ENCODE measurements around the gene NUTF2. TPM values are rescaled to one million over a fixed set of nuclear protein-coding genes. Genes with fewer than 3 reads are reported as not detected.
A peak's percentile ranks its signal among the peaks of the same experiment; 100 is the strongest.

Gene NUTF2
- 145 TPM for total RNA-seq (2021; ENCODE audit: unreplicated experiment)
- 163 and 200 TPM in 2 replicates for polyA plus RNA-seq (2012)
- Bru-seq, nascent RNA = percentile 78 among the genes with signal in this experiment
- percentile 84 among the genes with signal in this experiment for BruChase-seq, experiment 1, labeled RNA remaining after a 6-hour chase
- percentile 76 among the genes with signal in this experiment for BruChase-seq, experiment 2, labeled RNA remaining after a 2-hour chase
- long read RNA-seq, transcript NUTF2-208 (1 exons, 2,608 nt) = minor isoform, 17 of 152 reads
- long read RNA-seq, transcript NUTF2-201 (5 exons, 2,321 nt) = major isoform, 109 of 152 reads
- long read RNA-seq, transcript NUTF2-206 (5 exons, 1,119 nt) = minor isoform, 11 of 152 reads
- long read RNA-seq, partial matches to known transcripts = 10 of 152 reads
- long read RNA-seq, other reads (novel, unspliced or antisense) = 4 of 152 reads

DNA sequence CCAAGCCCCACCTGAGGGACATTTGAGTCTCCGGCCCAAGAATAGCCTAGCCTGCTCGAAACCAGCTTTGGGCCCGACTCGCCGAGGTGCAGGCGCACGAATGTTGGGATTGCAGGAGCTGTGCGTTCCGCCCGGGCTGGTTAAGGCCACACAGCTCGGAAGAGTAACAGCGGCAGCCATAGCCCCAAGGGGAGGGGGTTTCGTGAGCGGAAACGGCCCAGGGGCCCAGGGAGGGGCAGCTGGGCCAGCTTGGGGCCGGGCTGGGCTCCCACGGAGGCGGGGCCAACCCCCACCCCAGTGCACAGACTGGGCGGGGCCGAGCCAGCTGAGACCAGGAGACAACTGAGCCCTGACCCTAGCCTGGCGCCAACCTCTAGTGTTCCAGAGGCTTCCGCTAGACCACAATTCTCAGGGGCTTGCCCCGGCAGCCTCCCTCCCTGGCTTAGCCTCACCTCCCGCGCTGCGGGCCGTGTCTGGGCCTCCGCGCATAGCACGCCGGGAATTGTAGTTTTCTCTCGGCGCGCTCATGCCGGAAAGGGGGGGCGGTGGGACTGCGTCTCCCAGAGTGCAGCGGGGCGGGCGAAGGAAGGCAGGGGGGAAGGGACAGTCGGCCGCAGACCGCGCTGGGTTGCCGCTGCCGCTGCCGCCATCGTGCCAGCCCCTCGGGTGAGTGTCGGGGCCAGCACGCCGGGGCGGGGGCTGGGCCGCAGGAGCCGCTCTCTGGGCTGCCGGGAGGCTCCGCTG, at the start of gene NUTF2:
NUTF2 (plus strand) TSS at position 614 of the 744 bp plus-strand sequence. CDS start 18,198 bp downstream, outside the sequence.
- no TSS peak for BruUV-seq (replicated peaks)
- POLR2A ChIA-PET = interaction anchor here (0.7 to 1.7 kb wide), 3 partner anchors 12 to 40 kb away, joined by 3 to 6 read pairs (median 5); partner anchors contain the start of genes RANBP10 and TSNAXIP1
- CTCF ChIA-PET = interaction anchor here (2.4 kb wide), 1 partner anchor 30 kb away, joined by 18 read pairs; no protein-coding TSS in a partner anchor
- Histone ChIP-seq H3K4me3 (replicated peaks in 1 of 2; ENCODE audit: low read depth in 1 of 2, low read length in 2 of 2) (peak within 1 kb of the TSS; percentile 83 to 96), H3K9ac (ENCODE audit: low read length) (peak within 1 kb of the TSS; percentile 93), H3K27me3 (ENCODE audit: insufficient read depth, low read length) (no peaks in the 10 kb centered on the region), H3K9me3 (ENCODE audit: control insufficient read depth in 1 of 2, insufficient read depth in 1 of 2, low read depth in 1 of 2, low read length in 2 of 2) (no peaks in the 10 kb centered on the region), H3K36me3 (ENCODE audit: control insufficient read depth in 1 of 2, insufficient read depth in 2 of 2, low read length in 2 of 2) (peaks cover 4 to 6% of the 10 kb centered on the region in 2 experiments; a peak in 2 of 4 replicates), H2AFZ (ENCODE audit: low read depth, low read length, poor library complexity, severe bottlenecking) (peak within 1 kb of the TSS; percentile 92), H4K20me1 (ENCODE audit: insufficient read depth) (peaks cover 4% of the 10 kb centered on the region; the same call in 1 of the 2 replicates), H3K9me2 (ENCODE audit: insufficient read depth) (no peaks in the 10 kb centered on the region), H3K4me2 (ENCODE audit: low read length) (peak within 1 kb of the TSS; percentile 82), H3K27ac (ENCODE audit: low read depth, low read length) (peak within 1 kb of the TSS; percentile 83), H3K4me1 (ENCODE audit: control insufficient read depth in 1 of 2, insufficient read depth in 2 of 2, low read length in 2 of 2) (peaks cover 16 to 48% of the 10 kb centered on the region in 2 experiments), H3K79me2 (ENCODE audit: insufficient read depth, low read length) (peaks cover 63% of the 10 kb centered on the region)
- DNase-seq (ENCODE audit: low read depth, low spot score) (peak; percentile 81), ATAC-seq (peak; percentile 76)
- RAD21 ChIA-PET (ENCODE audit: low non-redundant PET in 1 of 2, low total read pairs in 2 of 2, uncharacterized antibody in 2 of 2, unreplicated experiment in 2 of 2) = interaction anchor here in 1 of 2 experiments (1.4 kb wide), 1 partner anchor 20 kb away, joined by 4 read pairs; no protein-coding TSS in a partner anchor
- intact Hi-C loops (cut with micrococcal nuclease) = loop anchor here (1.0 kb wide), 1 partner anchor 40 kb away; the partner anchor contains the start of genes RANBP10 and TSNAXIP1
- peak; percentile 81 for TF ChIP-seq SP1 (IDR thresholded peaks at IDR 0.05; ENCODE audit: low read depth)
- TF ChIP-seq CEBPB (IDR thresholded peaks at IDR 0.05; ENCODE audit: low read depth) = no peak
- TF ChIP-seq RAD21 (IDR thresholded peaks at IDR 0.05; ENCODE audit: low read depth) = no peak
- no peak; the same call in 1 of the 2 replicates for TF ChIP-seq ELF1 (IDR thresholded peaks at IDR 0.05; ENCODE audit: borderline replicate concordance, low read depth)
- TF ChIP-seq, protein P1, sequence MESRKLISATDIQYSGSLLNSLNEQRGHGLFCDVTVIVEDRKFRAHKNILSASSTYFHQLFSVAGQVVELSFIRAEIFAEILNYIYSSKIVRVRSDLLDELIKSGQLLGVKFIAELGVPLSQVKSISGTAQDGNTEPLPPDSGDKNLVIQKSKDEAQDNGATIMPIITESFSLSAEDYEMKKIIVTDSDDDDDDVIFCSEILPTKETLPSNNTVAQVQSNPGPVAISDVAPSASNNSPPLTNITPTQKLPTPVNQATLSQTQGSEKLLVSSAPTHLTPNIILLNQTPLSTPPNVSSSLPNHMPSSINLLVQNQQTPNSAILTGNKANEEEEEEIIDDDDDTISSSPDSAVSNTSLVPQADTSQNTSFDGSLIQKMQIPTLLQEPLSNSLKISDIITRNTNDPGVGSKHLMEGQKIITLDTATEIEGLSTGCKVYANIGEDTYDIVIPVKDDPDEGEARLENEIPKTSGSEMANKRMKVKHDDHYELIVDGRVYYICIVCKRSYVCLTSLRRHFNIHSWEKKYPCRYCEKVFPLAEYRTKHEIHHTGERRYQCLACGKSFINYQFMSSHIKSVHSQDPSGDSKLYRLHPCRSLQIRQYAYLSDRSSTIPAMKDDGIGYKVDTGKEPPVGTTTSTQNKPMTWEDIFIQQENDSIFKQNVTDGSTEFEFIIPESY (IDR thresholded peaks at IDR 0.05; ENCODE audit: extremely low read depth, insufficient replicate concordance, low read length) = peak; percentile 76
- TF ChIP-seq EGR1 (IDR thresholded peaks at IDR 0.05; ENCODE audit: low read depth) = peak; percentile 75
- TF ChIP-seq TCF7L2 (IDR thresholded peaks at IDR 0.05; ENCODE audit: borderline replicate concordance, extremely low read depth, insufficient read depth, insufficient read length) = no peak
- TF ChIP-seq YY1 (IDR thresholded peaks at IDR 0.05; ENCODE audit: extremely low read depth, insufficient replicate concordance, low read depth, low read length) = peak; percentile 76
- peak; percentile 78 for TF ChIP-seq POLR2AphosphoS5 (IDR thresholded peaks at IDR 0.05; ENCODE audit: low read depth, low read length)
- TF ChIP-seq, protein P2, sequence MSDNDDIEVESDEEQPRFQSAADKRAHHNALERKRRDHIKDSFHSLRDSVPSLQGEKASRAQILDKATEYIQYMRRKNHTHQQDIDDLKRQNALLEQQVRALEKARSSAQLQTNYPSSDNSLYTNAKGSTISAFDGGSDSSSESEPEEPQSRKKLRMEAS (IDR thresholded peaks at IDR 0.05) = peak; percentile 79; the same call in 1 of the 2 replicates
